Panc1 (cell line): ENCODE results near the gene IGSF3. TPM values are rescaled to one million over a fixed set of nuclear protein-coding genes. Genes with fewer than 3 reads are reported as not detected.
"Not testable (repeated sequence)": the region's sequence is repeated elsewhere in the genome, so short reads cannot be mapped to it uniquely, and the experiment has no call there.

Experiments used
- ATAC-seq: fragments of 200-7000 bp; cut with Tn5 transposase; 2 replicates; pipeline ENCODE4 v1.9.1; 2020; ENCODE audit warnings: mild to moderate bottlenecking, moderate library complexity
- BruUV-seq: library from RNA; stranded (reverse); fragments of 400-500 nt; replicated peaks from 2 replicates; lab custom pipeline; 2021; lab: Mats Ljungman, UMichigan
- CTCF ChIA-PET: fragments of 300-600 bp; sonication (Branson Sonifier 250); formaldehyde crosslinking; loops from one replicate; lab custom pipeline; 2022; ENCODE audit warnings: antibody characterized with exemption; lab: Charles Lee
- POLR2A ChIA-PET: fragments of 300-600 bp; sonication (Branson Sonifier 250); formaldehyde crosslinking; loops from one replicate; lab custom pipeline; 2022; ENCODE audit warnings: antibody characterized with exemption; lab: Charles Lee
- DNase-seq: peaks from one replicate; pipeline ENCODE4 v3.0.0-alpha.2; 2010; ENCODE audit warnings: low read depth, low spot score
- H3K27ac ChIP-seq: 2 replicates; pipeline ENCODE4 v1.5.1; 2011; ENCODE audit warnings: mild to moderate bottlenecking, low read length, inconsistent platforms
- H3K27me3 ChIP-seq: fragments of 200-500 bp; sonication (Bioruptor generic); 2 replicates; pipeline ENCODE4 v1.6.0; 2014; ENCODE audit warnings: low read length, inconsistent platforms; ENCODE audit not compliant: control insufficient read depth, insufficient read depth
- H3K36me3 ChIP-seq: fragments of 200-500 bp; sonication (Bioruptor generic); 2 replicates; pipeline ENCODE4 v1.5.1; 2014; ENCODE audit warnings: inconsistent platforms, mild to moderate bottlenecking, low read length, moderate library complexity; ENCODE audit not compliant: control insufficient read depth, insufficient read depth
- H3K4me1 ChIP-seq: 2 replicates; pipeline ENCODE4 v1.5.1; 2011; ENCODE audit warnings: inconsistent platforms, mild to moderate bottlenecking, low read length, moderate library complexity; ENCODE audit not compliant: control insufficient read depth, insufficient read depth
- H3K4me3 ChIP-seq, 2 experiments: 2 replicates each; pipeline ENCODE4 v1.5.1; 2011 to 2012; ENCODE audit warnings: low read depth in 2 of 2, low read length in 2 of 2, mild to moderate bottlenecking in 2 of 2, inconsistent platforms in 1 of 2, moderate library complexity in 1 of 2
- H3K9me3 ChIP-seq: fragments of 200-500 bp; sonication (Bioruptor generic); 2 replicates; pipeline ENCODE4 v1.5.1; 2014; ENCODE audit warnings: low read depth, mild to moderate bottlenecking, inconsistent platforms, low read length, moderate library complexity; ENCODE audit not compliant: control insufficient read depth, insufficient read depth
- POLR2AphosphoS5 ChIP-seq: IDR thresholded peaks from 2 replicates; pipeline ENCODE4 v1.6.1; 2012; ENCODE audit warnings: mild to moderate bottlenecking, low read depth, low read length, moderate library complexity
- SIN3A ChIP-seq: IDR thresholded peaks from 2 replicates; pipeline ENCODE4 v1.6.1; 2012; ENCODE audit warnings: low read depth, mild to moderate bottlenecking, low read length, moderate library complexity, borderline replicate concordance; ENCODE audit not compliant: insufficient read depth
- TCF7L2 ChIP-seq: IDR thresholded peaks from 2 replicates; pipeline ENCODE4 v1.6.1; 2011; ENCODE audit warnings: mild to moderate bottlenecking, low read depth, low read length, inconsistent platforms
- in situ Hi-C: cut with HindIII; loops from 2 replicates; pipeline ENCODE4 v1.10.0; 2016; ENCODE audit warnings: low sequenced_read_pairs, low pct_unique_long_range_greater_than_20kb
- intact Hi-C: fragments of 100-400 bp; cut with micrococcal nuclease; formaldehyde crosslinking; loops from one replicate; pipeline ENCODE4 v1.10.0; 2022; ENCODE audit not compliant: unreplicated experiment
- total RNA-seq: library from RNA; stranded (reverse); gene quantifications from one replicate; pipeline ENCODE4 v1.2.1, GENCODE V29; 2021; ENCODE audit not compliant: unreplicated experiment
- TF ChIP-seq, protein P1 (sequence below), 2 experiments: IDR thresholded peaks; 2 replicates each; pipeline ENCODE4 v1.6.1; 2011 to 2012; ENCODE audit warnings: low read depth in 2 of 2, control low read depth in 1 of 2, low read length in 1 of 2, mild to moderate bottlenecking in 1 of 2, moderate library complexity in 1 of 2; ENCODE audit not compliant: insufficient read depth in 1 of 2
- TF ChIP-seq, protein P2 (sequence below): fragments of 450-650 bp; IDR thresholded peaks from 2 replicates; pipeline ENCODE4 v1.5.1; 2017; ENCODE audit warnings: mild to moderate bottlenecking

IGSF3 gene
- total RNA-seq, 1 experiment from 2014 or later, result 9.3 TPM

DNA sequence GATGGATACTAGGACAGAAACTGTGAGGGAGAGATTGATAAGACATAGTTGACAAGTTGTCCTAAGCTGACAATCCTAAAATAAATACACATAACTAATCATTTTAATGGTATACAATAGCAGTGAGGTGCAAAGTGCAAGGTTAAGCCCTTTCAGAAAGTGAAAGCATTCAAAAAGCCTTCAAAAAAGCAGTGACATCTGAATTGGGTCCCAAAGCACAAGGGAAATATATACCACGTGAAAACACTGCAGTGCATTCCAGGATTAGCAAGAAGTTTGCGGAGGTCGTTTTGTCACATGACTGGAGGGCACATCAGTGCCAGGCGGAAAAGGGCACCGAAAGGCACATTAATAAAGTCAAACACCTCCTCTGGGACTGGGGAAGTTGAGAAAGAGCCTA, 42.4 kb downstream of the IGSF3 start:
- DNase-seq, H3K36me3 ChIP-seq, H3K27ac ChIP-seq, BruUV-seq, H3K4me1 ChIP-seq, POLR2A ChIA-PET, ATAC-seq, in situ Hi-C loops, H3K4me3 ChIP-seq, intact Hi-C loops, H3K9me3 ChIP-seq, H3K27me3 ChIP-seq, CTCF ChIA-PET: not testable (repeated sequence)

DNA sequence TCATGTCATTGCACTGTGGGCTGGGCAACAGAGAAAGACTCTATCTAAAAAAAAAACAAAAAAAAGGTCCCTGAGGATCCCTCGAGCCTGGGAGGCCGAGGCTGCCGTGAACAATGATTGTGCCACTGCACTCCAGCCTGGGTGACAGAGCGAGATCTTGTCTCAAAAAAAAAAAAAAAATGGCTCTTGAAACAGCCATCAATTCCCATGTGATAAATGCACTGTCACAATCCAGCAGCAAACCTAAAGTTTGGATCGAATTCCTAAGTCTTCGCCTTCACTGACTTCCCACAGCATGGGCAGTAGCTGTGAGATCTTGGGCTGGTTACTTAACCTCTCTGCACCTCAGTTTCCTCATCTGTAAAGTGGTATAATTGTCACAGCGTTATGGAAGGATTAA, 43.5 kb downstream of the IGSF3 start:
- Histone ChIP-seq H3K9me3 (no peaks in the 10 kb centered on the region), H3K36me3 (no peaks in the 10 kb centered on the region), H3K27me3 (no peaks in the 10 kb centered on the region), H3K4me3 (no peak overlapping the region), H3K4me1 (no peaks in the 10 kb centered on the region), H3K27ac (no peak overlapping the region)
- CTCF ChIA-PET, result no interaction called here
- in situ Hi-C loops, result no loop called here
- DNase-seq (no peak), ATAC-seq (no peak)
- BruUV-seq, result no TSS peak
- POLR2A ChIA-PET, result no interaction called here
- TF ChIP-seq, protein P1, sequence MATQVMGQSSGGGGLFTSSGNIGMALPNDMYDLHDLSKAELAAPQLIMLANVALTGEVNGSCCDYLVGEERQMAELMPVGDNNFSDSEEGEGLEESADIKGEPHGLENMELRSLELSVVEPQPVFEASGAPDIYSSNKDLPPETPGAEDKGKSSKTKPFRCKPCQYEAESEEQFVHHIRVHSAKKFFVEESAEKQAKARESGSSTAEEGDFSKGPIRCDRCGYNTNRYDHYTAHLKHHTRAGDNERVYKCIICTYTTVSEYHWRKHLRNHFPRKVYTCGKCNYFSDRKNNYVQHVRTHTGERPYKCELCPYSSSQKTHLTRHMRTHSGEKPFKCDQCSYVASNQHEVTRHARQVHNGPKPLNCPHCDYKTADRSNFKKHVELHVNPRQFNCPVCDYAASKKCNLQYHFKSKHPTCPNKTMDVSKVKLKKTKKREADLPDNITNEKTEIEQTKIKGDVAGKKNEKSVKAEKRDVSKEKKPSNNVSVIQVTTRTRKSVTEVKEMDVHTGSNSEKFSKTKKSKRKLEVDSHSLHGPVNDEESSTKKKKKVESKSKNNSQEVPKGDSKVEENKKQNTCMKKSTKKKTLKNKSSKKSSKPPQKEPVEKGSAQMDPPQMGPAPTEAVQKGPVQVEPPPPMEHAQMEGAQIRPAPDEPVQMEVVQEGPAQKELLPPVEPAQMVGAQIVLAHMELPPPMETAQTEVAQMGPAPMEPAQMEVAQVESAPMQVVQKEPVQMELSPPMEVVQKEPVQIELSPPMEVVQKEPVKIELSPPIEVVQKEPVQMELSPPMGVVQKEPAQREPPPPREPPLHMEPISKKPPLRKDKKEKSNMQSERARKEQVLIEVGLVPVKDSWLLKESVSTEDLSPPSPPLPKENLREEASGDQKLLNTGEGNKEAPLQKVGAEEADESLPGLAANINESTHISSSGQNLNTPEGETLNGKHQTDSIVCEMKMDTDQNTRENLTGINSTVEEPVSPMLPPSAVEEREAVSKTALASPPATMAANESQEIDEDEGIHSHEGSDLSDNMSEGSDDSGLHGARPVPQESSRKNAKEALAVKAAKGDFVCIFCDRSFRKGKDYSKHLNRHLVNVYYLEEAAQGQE (IDR thresholded peaks at IDR 0.05; ENCODE audit: insufficient read depth in 1 of 2, low read depth in 2 of 2, low read length in 1 of 2), result no peak
- TF ChIP-seq POLR2AphosphoS5 (no peak), TCF7L2 (no peak), SIN3A (no peak)
- TF ChIP-seq, protein P2, sequence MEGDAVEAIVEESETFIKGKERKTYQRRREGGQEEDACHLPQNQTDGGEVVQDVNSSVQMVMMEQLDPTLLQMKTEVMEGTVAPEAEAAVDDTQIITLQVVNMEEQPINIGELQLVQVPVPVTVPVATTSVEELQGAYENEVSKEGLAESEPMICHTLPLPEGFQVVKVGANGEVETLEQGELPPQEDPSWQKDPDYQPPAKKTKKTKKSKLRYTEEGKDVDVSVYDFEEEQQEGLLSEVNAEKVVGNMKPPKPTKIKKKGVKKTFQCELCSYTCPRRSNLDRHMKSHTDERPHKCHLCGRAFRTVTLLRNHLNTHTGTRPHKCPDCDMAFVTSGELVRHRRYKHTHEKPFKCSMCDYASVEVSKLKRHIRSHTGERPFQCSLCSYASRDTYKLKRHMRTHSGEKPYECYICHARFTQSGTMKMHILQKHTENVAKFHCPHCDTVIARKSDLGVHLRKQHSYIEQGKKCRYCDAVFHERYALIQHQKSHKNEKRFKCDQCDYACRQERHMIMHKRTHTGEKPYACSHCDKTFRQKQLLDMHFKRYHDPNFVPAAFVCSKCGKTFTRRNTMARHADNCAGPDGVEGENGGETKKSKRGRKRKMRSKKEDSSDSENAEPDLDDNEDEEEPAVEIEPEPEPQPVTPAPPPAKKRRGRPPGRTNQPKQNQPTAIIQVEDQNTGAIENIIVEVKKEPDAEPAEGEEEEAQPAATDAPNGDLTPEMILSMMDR, result no peak
- intact Hi-C loops, result no loop called here

DNA sequence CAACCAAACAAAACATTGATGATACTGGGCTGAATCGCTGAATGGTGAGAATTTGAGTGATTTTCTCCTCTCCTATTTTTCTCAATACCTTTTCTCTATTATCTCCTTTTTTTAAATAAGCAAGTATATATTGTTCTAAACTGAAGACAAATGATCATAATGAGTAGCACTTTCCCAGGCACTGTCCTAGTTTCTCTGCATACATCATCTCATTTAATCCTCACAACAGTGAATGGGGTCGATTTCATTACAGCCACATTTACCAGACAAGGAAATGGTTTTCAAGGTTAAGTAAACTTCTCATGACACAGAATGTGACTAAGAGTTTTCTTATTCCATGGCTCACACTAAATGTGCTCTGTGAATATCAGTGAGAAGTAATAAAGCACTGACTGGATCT, 45.0 kb downstream of the IGSF3 start:
- DNase-seq, H3K4me3 ChIP-seq, POLR2A ChIA-PET, in situ Hi-C loops, BruUV-seq, H3K36me3 ChIP-seq, H3K4me1 ChIP-seq, ATAC-seq, H3K27ac ChIP-seq, H3K9me3 ChIP-seq, CTCF ChIA-PET, intact Hi-C loops, H3K27me3 ChIP-seq: not testable (repeated sequence)

DNA sequence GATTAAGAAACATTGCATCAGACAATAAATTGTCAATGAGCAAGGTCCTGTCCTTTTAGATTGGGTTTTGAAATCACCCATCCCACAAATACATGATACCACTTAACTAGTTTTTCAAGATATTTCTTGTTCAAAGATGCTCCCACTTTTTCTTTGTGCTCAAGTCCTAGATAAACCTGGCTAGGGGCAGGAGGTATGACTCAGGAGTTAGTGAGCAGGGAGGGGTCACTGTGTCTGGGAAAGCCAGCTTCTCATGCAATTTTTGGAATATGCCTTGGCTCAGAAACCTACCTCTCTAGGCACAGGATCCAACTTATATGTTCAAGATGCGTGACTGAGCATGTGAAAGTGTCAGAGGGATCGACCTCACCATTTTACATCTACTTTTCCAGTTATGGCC, 45.8 kb downstream of the IGSF3 start:
- ATAC-seq, H3K9me3 ChIP-seq, CTCF ChIA-PET, DNase-seq, H3K27me3 ChIP-seq, H3K4me3 ChIP-seq, POLR2A ChIA-PET, intact Hi-C loops, H3K4me1 ChIP-seq, in situ Hi-C loops, H3K27ac ChIP-seq, BruUV-seq, H3K36me3 ChIP-seq: not testable (repeated sequence)

DNA sequence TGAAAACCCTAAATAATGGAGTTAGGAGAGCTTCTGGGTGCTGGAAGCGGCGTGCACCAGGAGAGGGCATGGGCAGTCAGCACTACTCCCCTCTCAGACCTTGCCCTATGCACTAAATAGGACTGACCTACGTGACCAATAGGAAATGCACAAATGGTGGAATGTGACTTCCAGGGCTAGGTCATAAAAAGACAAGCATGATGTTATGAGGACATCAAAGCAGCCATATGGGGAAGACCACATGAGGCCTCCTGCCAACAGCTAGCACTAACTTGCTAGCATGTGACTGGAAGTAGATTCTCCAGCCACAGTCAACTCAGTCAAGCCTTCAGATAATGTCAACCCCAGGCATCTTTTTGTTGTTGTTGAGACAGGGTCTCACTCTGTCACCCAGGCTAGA, 47.1 kb downstream of the IGSF3 start:
- H3K27ac ChIP-seq, CTCF ChIA-PET, H3K4me1 ChIP-seq, H3K4me3 ChIP-seq, DNase-seq, POLR2A ChIA-PET, BruUV-seq, H3K27me3 ChIP-seq, ATAC-seq, H3K9me3 ChIP-seq, intact Hi-C loops, H3K36me3 ChIP-seq, in situ Hi-C loops: not testable (repeated sequence)
